HG03060 (cell line): Measurements from ENCODE around the gene HSPA4L.
A peak's percentile ranks its signal among the peaks of the same experiment; 100 is the strongest.

Experiments
- ATAC-seq: cut with Tn5 transposase; IDR thresholded peaks from one replicate; pipeline ENCODE4 v1.9.1; 2021; ENCODE audit warnings: low read depth, moderate number of reproducible peaks; ENCODE audit not compliant: unreplicated experiment

HSPA4L gene

DNA sequence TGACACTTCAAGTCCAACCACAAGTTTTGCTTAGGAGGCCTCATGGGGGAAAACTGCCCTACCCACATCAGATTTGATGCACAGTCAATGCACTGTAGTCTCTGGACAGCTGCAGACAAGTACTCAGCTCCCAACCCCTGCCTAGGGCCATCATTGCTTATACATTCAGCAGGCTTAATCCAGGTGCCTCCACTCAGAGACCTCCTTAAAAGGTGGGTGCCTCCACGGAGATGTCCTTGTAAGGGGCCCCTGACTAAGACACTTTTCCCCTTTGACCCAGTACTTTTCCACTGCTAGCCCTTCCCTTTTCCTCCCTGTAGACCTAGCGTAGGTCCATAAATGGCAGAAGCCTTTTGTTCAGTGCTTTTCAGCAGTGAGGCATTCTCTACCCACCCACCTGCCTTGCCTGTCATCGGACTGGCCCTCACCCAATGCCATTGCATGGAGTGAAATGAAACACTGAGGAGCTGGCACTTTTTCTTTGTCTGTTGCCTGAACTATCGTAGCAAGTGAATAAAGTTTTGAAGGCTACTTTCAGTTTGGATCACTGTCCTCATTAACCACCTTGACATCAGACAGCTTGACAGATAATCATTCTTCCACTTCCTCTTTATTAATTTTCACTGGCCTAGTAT, 74.8 kb downstream of the HSPA4L start:
- ATAC-seq, result peak; percentile 79

DNA sequence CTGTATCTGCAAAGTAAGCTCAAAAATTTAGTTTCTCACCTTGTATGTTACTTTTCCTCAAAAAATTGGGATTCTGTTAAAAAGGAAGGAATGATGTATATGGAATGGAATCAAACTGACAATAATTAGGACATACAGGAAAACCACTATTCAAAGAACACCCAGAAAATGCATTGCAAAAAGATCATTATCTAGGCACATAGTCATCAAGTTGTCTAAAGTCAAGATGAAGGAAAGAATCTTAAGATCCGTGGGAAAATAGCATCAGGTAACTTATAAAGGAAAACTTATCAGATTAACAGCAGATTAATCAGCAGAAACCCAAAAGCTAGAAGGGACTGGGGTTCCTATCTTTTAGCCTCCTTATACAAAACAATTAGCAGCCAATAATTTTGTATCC, 75.5 kb downstream of the HSPA4L start:
- no peak for ATAC-seq

DNA sequence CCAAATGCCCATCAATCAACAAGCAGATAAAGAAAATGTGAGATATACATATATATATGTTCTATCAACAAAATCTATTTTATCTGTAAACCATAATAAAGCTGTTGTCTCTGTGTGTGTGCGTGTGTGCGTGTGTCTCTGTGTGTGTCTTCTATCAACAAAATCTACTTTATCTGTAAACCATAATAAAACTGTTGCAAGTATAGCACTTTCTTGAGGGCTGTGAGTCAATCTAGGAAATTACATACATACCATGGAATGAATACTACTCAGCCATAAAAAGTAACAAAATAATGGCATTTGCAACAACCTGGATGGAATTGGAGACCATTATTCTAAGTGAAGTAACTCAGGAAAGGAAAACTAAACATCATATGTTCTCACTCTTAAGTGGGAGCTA, 86.1 kb downstream of the HSPA4L start:
- ATAC-seq, result no peak

DNA sequence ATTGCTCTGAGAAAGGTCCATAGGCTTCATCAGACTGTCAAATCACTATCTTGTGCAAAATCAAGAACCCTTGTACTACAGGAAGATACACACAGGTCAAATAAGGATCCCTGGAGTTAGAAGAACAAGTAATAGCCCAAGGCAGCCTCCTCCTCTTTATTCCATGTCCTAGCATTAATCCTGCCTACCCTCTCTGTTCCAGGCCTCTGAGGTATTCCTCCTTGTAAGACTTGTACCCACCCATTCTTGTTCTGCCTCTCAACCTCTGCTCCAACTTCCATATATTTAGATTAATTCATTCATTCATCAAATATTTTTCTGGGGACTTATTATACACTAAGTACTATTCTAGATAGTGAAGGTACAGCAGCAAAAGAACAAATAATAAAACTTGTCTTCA, 88.2 kb downstream of the HSPA4L start:
- no peak for ATAC-seq

DNA sequence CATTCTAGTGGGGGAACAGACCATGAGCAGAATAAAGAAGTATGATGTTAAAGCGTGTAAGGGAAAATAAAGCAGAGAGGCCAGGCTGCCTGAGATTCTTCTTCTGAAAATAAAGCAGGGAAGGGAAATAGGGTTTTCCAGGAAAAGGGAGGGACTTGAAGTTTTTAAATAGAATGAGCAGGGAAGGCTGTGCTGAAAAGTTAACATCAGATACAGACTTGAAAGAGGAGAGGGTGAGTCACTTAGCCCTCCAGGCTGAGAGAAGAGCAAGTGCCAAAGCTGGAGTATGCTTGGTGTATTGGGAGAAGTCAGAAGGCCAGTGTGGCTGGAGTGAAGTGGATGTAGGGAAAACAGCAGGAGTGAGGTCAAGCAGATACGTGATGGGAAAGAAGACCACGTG, 88.6 kb downstream of the HSPA4L start:
- ATAC-seq, result no peak

DNA sequence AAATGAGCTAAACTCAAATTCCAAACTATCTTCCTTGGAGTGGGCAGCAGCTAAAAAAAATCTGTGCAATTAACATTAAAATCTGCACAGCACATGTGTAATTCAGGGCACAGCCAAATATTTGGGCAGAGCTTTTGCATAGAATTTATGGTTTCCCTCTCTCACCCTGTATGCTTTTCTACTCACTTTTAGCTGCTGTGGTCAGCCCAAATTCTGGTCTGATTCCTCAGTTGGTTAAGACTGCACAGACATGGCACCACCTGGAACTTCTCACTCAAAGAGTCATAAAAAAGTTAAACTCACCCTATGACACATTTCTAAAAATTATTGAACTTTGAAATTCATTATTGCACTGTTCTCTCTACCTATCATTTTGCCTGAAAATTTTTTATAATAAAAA, 93.7 kb downstream of the HSPA4L start:
- no peak for ATAC-seq

DNA sequence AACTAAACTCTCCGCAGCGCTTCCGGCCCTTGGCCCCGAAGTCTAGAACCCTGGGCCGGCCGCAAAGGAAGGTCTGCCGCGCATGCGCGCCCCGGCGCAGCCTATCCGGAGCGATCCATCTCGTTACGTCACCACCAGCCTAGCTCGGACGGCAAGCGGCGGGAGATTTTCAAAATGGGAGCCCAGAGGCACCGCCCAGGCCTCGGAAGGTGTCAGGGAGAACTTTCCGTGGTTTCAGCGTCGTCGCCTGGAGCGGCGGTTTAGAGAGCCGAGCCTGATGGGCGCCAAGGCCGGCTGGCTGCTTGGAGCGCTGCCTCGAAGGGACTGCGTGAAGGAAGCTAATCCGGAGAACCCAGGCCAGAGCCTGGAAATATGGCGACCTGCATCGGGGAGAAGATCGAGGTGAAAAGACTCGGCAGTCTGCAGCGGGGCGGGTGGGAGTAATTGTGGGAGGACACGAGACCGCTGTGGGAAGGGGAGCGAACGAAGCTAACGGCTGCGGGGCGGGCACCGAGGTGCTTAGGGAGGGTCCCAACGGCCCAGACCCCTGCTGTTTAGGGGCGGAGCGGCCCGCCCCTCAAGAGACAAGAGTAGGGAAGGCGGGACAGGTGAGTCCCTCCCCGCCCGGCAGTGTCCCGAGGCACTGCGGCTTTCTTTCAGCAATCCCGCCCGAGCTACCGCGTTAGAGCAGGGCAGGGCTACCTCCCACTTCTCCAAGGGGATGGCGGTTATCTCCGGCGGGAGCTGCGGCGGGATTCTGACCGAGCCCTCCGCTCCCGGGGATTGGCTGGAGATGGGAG, 98.8 kb downstream of the HSPA4L start, which contains the start of gene PLK4:
TSS of gene PLK4 (plus strand) at position 131 of the 800 bp plus-strand sequence. CDS start at position 373, 242 bp downstream.
- peak; percentile 94 for ATAC-seq

DNA sequence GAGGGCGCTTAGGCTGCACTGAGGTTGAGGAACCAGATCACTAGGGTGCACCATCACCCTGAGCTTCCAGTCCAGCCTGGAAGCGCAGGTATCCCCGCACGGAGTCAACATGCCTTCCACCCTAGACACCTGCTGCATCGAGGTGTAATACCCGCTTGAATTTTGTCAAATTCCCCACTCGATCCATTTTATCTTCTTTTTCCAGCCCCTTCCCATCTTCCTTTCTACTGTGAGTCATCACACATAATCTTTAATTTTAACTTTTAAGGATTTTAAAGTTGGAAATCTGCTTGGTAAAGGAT, 99.4 kb downstream of the HSPA4L start:
- ATAC-seq, result peak; percentile 33

DNA sequence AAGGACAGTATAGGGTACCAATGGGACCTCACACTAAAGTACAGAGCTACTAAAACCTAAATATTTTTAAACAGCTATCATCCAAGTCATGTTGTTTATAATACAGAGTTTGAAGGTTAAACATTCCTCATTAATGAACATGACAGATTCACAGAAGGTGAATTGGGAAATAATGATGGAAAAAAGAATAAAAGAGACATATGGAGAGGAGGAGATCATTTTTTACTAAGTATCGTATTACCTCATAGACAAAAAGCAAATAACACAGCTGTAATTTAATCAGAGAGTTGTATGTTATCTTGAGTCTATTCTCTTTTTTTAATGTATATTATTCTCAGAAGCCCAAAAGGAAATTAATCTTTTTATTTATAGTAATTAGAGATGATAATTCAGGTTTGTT, 106.4 kb downstream of the HSPA4L start:
- no peak for ATAC-seq

DNA sequence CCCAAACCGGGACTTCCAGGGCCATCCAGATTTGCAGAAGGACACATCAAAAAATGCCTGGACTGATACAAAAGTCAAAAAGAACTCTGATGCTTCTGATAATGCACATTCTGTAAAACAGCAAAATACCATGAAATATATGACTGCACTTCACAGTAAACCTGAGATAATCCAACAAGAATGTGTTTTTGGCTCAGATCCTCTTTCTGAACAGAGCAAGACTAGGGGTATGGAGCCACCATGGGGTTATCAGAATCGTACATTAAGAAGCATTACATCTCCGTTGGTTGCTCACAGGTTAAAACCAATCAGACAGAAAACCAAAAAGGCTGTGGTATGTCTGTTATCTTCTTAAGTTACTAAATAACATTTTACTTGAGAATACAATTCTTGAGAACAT, 107.8 kb downstream of the HSPA4L start:
- no peak for ATAC-seq
